ENCODE measurements around the gene LBHD2.

The LBHD2 gene

GRCh38 chr14:103133210-103134140 lies 49.5 kb downstream of the LBHD2 start:
- no peak for DNase-seq

- no peak for DNase-seq
Measured at GRCh38 chr14:103134405-103134804, 50.4 kb downstream of the LBHD2 start.

- DNase-seq: no peak
Measured at GRCh38 chr14:103134919-103135318, 50.9 kb downstream of the LBHD2 start.

- DNase-seq: no peak
Measured at GRCh38 chr14:103135333-103136260, 51.6 kb downstream of the LBHD2 start.

- no peak for DNase-seq
Measured at GRCh38 chr14:103136388-103137271, 52.6 kb downstream of the LBHD2 start.

GRCh38 chr14:103137689-103138300 lies 53.8 kb downstream of the LBHD2 start:
- no peak for DNase-seq

GRCh38 chr14:103138301-103139131 lies 54.5 kb downstream of the LBHD2 start:
- DNase-seq: no peak

GRCh38 chr14:103139132-103140025 lies 55.4 kb downstream of the LBHD2 start:
- no peak for DNase-seq
